ENCODE results near the gene MSRB3.

MSRB3 gene

DNA sequence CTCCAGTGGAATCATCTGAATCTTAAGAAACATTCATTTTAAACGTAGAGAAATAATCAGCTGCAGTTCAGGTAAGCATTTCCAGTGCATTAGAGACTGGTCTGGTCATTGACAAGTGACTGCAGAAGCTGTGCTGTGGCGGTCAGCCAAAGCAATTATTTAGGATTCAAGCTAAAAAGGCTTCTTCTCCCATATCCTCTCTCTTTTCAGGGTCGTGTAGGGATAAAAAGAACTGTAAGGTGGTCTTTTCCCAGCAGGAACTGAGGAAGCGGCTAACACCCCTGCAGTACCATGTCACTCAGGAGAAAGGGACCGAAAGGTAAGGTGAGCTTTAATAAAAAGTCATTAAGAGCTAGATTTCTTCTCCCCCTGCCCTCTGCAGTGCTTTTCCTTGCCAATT is 48.1 kb downstream of the MSRB3 start:
- DNase-seq (ENCODE audit: low spot score), result no peak

DNA sequence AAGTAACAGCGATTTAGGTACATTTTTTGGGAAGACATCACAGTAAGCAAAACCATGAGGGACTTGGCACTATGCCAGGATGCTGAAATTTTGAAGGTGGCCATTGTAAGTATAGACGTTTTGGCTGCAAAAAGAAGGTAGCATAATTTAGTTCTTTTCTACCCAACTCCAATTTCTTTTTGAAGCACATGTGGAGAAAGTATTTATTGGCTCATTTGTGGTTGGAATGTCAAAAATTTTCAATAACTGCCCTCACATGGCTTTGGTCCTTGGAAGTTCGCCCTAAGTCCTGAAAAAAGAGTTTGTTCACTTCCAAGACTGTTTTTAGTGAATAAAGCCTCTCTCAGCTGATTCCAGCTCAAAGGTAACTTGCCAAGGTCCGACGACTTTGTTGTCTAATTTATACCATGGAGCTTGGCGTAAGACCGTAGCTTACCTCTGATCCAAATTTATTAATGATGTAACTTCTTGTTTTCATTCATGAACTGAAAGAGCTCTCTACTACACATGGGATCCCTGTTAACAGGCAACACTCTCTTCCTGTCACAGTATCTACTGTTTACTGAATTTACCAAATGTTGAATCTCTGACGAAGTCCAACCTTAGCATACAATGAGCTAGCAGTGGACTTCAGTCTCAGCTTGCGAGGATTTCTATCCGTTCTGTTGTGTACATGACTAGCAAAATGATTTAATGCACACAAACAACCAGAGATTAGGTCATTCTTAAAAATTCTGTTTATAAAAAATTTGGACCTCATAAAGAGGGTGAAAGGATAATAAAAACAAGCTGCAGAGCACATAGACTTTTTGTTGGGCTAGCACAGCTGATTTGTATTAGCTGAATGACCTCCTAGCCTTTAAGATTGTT is 49.0 kb downstream of the MSRB3 start:
- no peak for DNase-seq (ENCODE audit: low spot score)

DNA sequence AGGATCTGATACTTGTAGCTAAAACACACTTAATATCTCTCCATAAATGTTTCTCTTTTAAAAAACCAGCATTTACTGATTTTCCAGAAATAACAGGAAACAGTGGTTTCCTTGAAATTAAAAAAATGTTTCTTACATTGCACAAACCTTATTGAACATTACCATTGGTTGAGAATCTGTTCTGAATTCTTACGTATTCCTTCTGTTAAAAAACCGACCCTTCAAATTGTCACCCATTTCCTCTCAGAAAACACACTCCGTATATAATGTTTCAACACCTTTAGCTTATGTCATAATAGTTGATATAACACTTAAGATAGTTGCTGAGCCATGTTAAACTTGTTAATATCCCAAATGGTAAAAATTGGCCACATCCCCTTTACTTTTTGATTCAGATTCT is 51.2 kb downstream of the MSRB3 start:
- no peak for DNase-seq (ENCODE audit: low spot score)

DNA sequence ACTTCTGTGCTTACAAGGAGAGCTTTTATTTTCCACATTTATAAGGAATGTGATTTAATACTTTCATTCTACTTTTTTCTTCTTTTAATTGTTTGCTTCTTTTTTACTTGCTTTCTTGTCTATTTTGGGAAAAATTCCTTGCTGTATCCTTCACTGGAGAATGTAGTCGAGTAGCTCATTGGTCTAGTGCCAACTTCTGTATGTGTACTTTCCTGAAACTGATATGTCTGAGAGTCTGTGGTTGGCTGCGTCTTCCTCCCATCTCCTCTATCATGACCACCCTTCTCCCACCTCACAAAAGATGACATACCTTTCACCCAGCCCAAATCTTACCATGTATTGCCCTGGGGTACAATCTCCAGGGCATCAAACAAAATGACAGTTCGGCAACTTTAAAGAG is 51.8 kb downstream of the MSRB3 start:
- DNase-seq (ENCODE audit: low spot score), result no peak

DNA sequence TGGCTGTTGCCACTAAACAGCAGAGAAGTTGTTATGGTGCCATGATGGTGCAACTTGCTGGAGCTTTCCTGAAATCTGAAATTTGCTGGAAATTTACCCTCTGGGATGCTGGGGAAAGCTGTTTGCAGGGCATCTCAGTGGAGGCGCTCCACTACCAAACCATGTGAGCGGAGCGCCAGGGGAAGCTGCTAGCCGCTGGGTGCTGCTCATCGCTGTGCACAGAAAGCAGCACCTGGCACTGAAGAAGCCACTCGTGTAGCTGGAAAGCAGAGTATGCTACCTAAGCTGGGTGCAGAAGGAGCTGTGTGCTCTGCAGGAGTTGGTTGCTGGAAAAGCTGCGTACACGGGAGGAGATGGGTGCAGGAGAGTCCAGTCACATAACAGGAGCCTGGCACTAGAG is 53.0 kb downstream of the MSRB3 start:
- DNase-seq (ENCODE audit: low spot score), result no peak

DNA sequence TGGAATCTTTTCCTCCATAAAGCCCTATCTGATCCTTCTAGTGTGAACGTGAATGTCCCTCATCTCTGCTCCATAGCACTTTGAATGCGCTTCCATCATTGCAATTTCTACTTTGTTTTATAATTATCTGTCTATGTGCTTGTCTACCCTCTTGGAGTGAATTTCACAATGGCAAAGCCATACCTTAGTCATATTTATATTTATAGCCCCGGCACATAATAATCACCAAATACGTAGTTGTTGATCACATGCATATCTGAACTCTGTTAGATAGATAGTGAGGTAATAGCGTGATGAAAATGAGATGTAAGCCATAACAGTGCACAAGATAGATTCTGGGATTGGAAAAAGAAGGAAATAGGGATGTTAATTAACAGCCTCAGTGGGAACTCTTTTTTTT is 55.2 kb downstream of the MSRB3 start:
- no peak for DNase-seq (ENCODE audit: low spot score)

DNA sequence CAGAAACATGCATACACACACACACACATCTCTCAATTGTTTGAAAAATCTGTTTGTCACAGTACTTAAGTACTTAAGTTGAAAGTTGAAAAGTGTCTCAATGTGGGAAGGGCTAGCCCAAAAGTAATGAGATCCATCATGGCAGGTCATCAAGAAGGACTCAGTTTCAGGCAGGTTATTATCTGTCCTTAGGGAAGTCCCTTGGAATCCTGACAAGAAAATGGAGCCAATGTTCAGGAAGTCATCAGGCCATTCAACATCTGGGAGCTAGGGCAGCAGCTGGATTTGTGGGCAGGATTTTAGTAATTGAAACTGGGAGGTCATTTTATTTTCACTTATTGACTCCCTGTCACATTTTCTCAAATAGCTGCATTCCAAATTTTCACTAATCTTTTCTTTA is 56.0 kb downstream of the MSRB3 start:
- no peak for DNase-seq (ENCODE audit: low spot score)

DNA sequence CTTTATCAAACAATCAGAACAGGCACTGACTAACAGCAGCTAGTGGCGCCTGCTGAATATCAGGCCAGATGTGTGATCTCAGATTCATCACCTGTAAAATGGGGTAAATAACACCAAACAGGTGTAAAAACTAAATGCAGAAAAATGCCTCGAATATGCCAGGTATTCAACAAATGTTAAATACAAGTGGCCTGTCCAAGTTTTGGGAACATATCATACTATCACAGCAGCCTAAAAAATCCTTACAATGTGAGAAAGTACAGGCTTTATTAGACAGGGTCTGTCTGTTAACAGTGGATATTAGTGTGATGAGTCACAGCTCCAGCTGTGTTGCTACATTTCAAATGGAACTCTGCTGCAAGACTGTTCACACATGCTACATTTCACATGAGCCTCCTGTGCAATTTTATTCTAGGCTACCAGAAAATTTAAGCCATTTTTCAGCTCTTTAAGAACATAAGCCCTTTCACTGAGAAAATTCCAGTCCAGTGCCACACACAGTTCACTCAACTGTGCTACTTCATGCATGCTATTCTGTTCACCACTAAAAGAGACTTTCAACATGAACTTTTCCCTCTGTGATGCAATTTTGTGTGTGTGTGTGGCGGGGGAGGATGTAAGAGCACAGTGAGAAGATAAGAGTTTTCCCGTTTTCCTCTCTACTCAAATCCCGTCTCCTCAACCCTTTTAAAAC is 56.7 kb downstream of the MSRB3 start:
- DNase-seq (ENCODE audit: low spot score), result no peak

DNA sequence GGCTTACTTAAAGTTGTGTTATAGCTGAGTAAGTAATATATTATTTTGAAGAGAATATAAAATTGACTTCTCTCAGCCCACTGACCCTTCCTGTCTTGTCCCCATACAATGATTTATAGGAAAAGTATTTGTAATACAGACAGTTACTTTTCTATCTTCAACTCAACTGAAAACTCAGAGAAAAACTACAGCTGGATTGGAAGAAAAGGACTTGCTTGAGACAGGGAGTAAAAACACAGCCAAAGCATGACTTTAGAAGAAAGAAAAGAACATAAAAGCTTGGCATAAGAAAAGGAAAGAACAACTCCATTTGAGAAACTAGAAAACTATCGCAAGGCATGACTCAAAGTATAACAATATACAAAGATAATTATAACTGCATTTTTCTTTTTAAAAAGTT is 57.5 kb downstream of the MSRB3 start:
- DNase-seq (ENCODE audit: low spot score), result no peak

DNA sequence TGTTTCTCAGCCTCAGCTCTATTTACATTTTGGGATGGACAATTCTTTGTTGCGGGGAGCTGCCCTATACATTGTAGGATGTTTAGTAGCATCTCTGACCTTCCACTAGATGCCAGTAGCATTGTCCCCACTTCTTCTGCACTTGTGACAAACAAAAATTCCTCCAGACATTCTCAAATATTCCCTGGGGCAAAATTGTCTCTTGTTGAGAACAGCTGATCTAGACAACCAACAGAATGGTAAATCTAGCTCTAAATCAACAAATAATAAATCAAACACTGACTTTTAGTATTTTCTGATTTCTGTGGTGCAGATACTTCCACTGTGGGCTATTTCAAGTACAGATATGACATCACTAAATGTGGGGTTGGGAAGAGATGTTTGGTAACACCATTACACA is 60.7 kb downstream of the MSRB3 start:
- DNase-seq (ENCODE audit: low spot score), result no peak

DNA sequence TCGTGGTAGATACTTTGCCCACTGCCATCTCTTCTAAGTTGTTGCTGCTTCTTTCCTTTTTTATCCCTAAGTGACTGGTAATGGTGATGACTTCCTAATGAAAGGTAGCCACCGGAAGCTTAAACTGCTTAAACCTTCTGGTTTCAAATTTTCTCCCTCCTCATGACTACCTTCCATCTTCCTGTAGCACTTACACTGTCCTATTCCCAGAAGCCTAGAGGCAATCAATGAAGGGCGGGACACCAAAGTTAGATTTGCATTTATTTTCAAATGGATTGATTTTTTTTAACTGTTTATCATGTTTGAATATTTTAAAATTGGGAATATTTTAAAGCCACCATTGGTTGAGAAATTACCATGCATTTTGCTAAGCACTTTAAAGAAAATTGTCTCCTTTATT is 64.7 kb downstream of the MSRB3 start:
- no peak for DNase-seq (ENCODE audit: low spot score)

DNA sequence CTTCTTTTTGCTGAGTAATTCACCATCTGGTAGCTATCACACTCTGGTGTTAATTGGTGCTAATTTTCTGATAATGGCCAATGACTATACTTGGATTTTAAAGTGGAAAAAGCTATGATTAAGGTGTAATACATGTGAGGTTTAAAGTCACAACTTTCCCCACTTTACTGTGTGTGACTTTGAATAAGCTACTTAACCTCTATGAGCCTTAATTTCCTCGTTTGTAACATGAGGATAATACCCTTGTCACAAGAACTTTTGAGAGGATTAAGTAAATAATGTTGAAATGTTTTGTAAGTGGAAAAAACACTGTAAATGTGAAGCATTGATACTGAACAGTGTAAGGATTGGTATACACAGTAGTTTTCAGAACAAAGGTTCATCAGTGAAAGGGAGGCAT is 65.3 kb downstream of the MSRB3 start:
- no peak for DNase-seq (ENCODE audit: low spot score)

DNA sequence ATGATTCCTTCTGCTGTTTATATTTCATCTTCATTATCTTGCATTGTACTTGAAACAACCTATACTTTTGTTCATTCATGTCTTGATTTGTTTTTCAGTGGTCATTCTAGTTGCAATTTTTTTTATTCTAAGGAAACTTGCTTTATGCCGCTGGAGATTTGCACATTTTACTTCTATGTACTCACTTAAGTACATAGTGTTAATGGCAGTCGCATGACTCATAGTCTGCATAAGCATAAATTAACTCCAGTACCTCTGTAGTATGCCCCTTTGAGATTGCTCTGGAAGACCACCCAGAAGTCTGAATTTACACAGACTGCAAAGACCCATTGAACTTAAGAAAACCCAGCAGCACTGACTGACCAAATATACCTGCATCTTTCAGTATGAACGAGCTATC is 77.0 kb downstream of the MSRB3 start:
- no peak for DNase-seq (ENCODE audit: low spot score)

DNA sequence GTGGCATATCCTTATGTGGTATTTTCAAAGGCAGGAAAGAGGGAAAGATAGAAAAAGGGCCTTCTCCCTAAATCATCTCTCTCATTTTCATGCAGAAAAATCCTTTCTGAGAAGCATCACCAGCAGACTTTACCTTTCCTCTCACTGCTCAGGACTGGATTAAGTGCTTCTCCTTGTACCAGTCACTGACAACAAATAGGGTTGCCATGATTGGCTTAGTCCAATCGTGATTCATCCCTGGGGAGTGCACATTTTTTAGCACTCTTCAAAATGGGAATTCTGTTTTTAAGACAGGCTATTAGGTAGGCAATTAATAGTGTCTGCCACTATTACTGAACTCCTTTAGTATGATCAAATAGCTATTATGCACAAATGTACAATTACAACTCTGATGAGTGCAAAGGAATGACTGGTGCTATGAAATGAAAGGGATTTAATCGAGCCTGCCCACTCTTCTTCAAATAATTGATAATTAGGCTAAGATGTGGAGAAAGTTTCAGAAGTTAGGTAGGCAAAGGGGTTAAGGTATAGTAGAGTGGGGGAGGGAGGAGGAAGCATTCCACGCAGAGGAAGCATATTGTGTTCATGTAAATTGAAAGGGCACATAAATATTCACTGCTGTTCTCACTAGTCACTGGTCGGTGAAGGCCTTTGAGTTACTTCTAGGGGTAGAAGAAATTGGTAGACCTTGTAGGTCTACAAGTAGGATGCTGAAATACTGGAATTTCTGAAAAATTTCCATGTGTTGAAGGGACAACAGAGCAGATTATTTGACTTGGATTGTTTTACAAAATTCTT is 84.0 kb downstream of the MSRB3 start:
- no peak for DNase-seq (ENCODE audit: low spot score)

DNA sequence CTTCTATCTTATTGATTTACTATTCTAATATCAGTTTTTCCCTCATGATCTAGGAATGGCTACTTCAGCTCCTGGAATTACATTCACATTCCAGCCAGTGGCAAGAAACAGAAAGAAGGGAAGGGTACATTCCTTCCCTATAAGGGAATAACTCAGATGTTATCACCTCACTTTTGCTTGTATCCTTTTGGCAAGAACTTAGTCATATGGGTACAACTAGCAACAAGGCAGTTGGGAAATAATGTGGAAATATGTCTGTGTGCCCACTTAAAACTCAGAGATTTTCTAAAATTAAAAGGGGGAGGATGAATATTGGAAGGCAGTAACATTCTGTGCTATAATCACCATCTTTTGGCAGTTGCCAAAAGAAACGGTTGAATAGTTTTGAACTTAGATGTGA is 85.6 kb downstream of the MSRB3 start:
- DNase-seq (ENCODE audit: low spot score), result no peak

DNA sequence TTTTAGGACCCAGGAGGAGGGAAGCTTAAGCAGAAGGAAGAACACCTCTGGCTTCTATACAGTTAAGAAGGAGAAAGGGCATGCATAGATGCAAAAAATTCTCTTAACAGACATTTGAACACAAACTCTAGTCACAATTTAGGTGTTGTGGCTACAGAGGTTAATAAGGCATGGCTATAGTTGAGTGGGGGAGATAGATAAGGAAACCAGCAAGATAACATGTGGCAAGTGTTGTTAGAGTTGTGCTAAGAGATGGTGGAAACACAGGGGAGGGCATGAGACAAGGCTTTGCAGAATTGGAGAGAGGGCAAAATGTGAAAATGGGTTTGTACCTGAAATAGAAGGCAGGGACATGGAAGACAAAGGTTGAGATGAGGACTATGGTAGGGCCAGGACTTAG is 88.9 kb downstream of the MSRB3 start:
- no peak for DNase-seq (ENCODE audit: low spot score)

DNA sequence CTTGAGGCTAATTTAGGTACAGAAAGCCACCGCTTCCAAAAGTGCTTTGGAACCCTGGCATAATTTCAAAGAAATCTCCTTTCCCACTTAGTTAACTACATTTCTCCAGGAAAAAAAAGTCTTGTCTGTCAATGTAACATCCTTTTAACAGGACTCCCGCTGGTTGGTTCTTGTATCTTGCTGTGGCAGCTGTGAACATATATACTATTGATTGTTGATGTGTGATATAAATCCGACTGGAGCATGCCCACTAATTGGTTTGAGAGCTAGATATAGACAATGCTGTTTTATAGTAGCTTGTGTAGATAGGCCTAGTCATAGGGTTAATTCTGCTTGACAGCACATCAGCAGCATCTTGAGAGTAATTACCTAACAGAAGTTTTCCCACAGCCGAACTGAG is 89.6 kb downstream of the MSRB3 start:
- DNase-seq (ENCODE audit: low spot score), result no peak

DNA sequence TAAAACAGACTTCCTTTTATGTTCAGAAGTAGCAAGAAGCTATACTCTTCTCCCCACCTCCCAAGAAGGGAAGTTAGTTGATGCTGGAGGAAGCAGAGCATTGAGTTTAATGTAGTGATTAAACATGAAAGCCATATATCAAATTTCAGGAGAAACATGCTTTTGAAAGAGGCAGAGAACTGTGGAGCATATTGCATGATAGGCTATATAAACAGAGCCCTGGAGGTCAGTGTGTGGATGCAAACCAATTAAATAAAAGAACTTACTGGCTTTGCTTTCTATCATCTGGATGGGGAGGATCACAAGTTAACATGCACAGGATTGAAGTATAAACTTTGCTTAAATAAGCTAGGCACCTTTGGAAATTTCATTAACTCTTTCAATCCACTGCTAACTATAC is 94.1 kb downstream of the MSRB3 start:
- DNase-seq (ENCODE audit: low spot score), result no peak

DNA sequence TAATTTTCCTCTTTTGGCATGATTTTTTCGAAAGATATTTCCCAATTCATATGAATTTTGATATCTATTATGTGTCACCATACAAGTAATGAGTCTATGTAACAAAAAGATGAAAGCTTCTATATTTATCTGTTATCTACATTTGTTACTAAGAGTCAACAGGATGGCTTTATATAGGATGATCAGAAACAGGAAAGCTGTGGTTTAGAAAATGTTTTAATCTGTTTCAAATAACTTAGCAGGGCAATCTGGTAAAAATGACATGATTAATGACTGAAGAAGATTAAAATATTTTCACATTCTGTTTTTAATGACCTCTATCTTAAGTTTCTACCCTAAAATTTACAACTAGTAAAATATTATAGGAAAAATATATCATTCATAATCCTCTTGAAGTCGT is 105.8 kb downstream of the MSRB3 start:
- DNase-seq (ENCODE audit: low spot score), result no peak

DNA sequence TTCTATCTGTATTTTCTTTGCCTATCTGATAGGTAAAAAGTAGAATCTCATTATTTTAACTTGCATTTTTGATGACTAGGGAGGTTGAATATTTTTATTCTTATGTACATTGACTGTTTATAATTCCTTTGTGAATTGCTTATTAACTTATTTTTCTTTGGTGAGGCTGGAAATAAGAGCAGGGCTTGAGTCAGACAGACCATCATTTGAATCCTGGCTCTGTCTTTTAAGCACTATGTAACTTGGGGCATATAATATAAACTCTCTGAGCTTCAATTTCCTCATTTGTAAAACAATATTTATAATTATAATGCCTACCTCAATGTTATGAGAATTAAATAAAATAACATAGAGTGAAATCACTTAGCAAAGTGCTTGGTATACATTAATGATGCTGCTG is 108.9 kb downstream of the MSRB3 start:
- DNase-seq (ENCODE audit: low spot score), result no peak

DNA sequence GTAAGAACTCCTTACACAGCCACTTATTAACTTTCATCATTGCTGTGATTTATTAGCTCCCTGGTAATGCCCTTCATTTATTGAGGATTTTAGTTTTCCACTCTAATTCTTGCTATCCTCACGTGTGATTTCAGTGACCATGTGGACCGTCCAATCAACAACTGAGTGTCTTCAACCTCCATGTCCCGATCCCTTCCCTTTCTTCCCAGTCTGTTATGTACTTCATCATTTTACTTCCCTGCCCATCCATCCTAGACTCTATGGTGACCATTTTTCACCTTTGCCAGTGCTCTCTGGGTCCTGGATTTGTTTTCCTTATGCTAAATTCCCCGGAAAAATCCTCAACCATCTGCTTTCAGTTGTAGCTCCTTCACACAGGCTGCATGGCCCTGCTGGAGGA is 111.0 kb downstream of the MSRB3 start:
- DNase-seq (ENCODE audit: low spot score), result peak; percentile 14

DNA sequence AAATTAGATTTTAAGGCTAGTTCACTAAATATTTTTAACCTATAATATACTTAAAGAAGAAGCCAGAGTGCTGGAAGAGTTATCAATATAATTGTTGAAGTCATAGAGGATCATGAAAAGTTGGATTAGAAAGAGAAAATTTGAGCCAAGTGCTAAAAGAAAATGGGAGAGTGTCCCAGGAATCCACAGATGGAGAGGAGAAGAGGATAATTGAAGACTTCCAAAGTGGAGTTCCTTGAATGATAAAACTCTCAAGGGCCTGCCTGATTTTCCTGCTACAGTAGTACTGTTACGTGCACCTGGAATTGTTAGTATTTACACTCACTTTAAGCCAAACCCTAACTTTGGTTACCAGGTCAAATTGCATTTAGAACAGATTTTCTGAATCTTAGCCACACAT is 113.2 kb downstream of the MSRB3 start:
- DNase-seq (ENCODE audit: low spot score), result no peak

DNA sequence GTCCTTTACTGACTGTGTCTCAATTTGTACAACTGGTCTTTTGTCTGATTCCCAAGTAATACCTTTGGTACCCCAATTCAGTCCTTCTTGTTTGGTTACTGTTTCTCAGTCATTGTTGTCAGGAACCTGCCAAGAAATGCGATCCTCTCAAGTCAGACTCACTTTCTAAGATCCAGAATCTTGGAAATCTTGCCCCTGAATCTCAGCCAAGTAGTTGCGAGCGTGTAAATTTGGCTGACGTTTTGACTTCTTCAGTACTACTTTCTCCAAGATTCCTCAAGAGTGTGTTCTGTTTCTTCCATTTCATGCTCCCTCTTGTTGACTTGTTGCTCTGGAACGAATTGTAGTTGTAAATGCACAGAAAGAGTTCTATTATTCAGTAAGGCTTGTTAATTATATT is 114.0 kb downstream of the MSRB3 start:
- DNase-seq (ENCODE audit: low spot score), result no peak
